Measurements from ENCODE around the gene FLT3LG. TPM values are rescaled to one million over a fixed set of nuclear protein-coding genes. Genes with fewer than 3 reads are reported as not detected.

Gene FLT3LG
- total and polyA plus RNA-seq, 9 of the 15 experiments (the other 6 are each of a cell fraction or from before 2014, with no cell fraction given) = 0.31 to 6.4 (median 1.1) TPM

DNA sequence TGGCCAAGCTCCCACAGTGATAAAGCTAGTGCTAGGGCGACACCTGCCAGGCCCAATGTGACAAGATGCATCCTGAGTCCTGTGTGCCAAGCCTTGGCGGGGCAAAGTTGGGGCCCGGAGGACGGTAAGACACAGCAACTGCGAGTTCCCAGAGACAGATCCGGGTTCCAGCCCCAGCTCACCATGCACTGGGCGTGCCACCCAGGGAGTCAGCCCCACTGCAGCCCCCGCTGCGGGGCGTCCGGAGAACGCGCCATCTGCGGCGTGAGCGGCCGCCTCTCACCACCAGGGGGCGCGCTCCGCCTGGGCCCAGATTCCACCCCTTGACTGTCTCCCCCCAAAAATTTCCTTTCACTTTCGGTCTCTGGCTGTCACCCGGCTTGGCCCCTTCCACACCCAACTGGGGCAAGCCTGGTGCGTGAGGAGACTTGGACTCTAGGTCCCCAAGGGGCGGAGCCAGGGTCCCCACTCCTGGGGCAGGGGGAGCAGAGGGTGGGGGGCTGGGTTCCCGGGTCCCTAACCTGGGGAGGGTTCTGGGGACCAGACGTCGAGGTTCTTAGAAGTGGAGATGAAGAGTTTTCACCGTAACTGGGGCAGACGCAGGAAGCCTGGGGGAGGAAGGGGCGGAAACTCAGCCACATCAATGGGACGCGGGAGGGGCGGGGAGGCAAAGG, at the start of gene FLT3LG (continued):
- no peak for TF ChIP-seq CBX8 (IDR thresholded peaks at IDR 0.05; ENCODE audit: borderline replicate concordance, extremely low read depth, low read depth, low read length, poor library complexity, severe bottlenecking)
- TF ChIP-seq, protein P1, sequence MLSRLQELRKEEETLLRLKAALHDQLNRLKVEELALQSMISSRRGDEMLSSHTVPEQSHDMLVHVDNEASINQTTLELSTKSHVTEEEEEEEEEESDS (CRISPR knock-in tag; IDR thresholded peaks at IDR 0.05) = no peak
- no peak for TF ChIP-seq BDP1 (IDR thresholded peaks at IDR 0.05; ENCODE audit: insufficient read depth, insufficient read length)
- no peak for TF ChIP-seq ILF3 (IDR thresholded peaks at IDR 0.05; ENCODE audit: borderline replicate concordance)
- TF ChIP-seq, protein P2, sequence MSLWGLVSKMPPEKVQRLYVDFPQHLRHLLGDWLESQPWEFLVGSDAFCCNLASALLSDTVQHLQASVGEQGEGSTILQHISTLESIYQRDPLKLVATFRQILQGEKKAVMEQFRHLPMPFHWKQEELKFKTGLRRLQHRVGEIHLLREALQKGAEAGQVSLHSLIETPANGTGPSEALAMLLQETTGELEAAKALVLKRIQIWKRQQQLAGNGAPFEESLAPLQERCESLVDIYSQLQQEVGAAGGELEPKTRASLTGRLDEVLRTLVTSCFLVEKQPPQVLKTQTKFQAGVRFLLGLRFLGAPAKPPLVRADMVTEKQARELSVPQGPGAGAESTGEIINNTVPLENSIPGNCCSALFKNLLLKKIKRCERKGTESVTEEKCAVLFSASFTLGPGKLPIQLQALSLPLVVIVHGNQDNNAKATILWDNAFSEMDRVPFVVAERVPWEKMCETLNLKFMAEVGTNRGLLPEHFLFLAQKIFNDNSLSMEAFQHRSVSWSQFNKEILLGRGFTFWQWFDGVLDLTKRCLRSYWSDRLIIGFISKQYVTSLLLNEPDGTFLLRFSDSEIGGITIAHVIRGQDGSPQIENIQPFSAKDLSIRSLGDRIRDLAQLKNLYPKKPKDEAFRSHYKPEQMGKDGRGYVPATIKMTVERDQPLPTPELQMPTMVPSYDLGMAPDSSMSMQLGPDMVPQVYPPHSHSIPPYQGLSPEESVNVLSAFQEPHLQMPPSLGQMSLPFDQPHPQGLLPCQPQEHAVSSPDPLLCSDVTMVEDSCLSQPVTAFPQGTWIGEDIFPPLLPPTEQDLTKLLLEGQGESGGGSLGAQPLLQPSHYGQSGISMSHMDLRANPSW (CRISPR knock-in tag; IDR thresholded peaks at IDR 0.05) = no peak
- TF ChIP-seq RFX7 (CRISPR knock-in tag; IDR thresholded peaks at IDR 0.05) = no peak
- no peak for TF ChIP-seq CHD2 (IDR thresholded peaks at IDR 0.05; ENCODE audit: low read depth, low read length)
- TF ChIP-seq CEBPZ (IDR thresholded peaks at IDR 0.05; ENCODE audit: borderline replicate concordance, low read depth, low read length) = no peak
- TF ChIP-seq MITF (IDR thresholded peaks at IDR 0.05) = no peak
- no peak for TF ChIP-seq HMG20A (CRISPR knock-in tag; conservative IDR thresholded peaks at IDR 0.05)
- no peak for TF ChIP-seq BRD4 (IDR thresholded peaks at IDR 0.05)
- 0 out of 2 replicates have a peak, but pooled peaks have one; percentile 9 for TF ChIP-seq CREB1 (IDR thresholded peaks at IDR 0.05)
- no peak; the same call in 1 of the 2 replicates for TF ChIP-seq CREB1 (CRISPR knock-in tag; IDR thresholded peaks at IDR 0.05)
- no peak for TF ChIP-seq LARP7 (IDR thresholded peaks at IDR 0.05)
- no peak for TF ChIP-seq SRSF9 (IDR thresholded peaks at IDR 0.05; ENCODE audit: borderline replicate concordance, low read depth, low read length)
- no peak for TF ChIP-seq MEF2A (IDR thresholded peaks at IDR 0.05; ENCODE audit: control insufficient read depth, low read depth, low read length)
- TF ChIP-seq DNMT1 (IDR thresholded peaks at IDR 0.05) = no peak
- no peak for TF ChIP-seq OTX1 (CRISPR knock-in tag; IDR thresholded peaks at IDR 0.05)
- TF ChIP-seq L3MBTL2 (IDR thresholded peaks at IDR 0.05) = peak; percentile 59
- TF ChIP-seq, protein P3, sequence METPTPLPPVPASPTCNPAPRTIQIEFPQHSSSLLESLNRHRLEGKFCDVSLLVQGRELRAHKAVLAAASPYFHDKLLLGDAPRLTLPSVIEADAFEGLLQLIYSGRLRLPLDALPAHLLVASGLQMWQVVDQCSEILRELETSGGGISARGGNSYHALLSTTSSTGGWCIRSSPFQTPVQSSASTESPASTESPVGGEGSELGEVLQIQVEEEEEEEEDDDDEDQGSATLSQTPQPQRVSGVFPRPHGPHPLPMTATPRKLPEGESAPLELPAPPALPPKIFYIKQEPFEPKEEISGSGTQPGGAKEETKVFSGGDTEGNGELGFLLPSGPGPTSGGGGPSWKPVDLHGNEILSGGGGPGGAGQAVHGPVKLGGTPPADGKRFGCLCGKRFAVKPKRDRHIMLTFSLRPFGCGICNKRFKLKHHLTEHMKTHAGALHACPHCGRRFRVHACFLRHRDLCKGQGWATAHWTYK (CRISPR knock-in tag; IDR thresholded peaks at IDR 0.05) = 0 out of 2 replicates have a peak, but pooled peaks have one; percentile 51
